Astrocyte (in vitro differentiated cells and primary cell): ENCODE results near the gene NLRP14. TPM values are rescaled to one million over a fixed set of nuclear protein-coding genes. Genes with fewer than 3 reads are reported as not detected.

ENCODE experiments used
- DNase-seq: peaks from one replicate; pipeline ENCODE4 v3.0.0-alpha.2; 2010; ENCODE audit warnings: low read depth
- FAIRE-seq: peaks from 2 replicates; lab custom pipeline; 2011; peaks lifted over from hg19 to GRCh38; lab: Jason Lieb, UNC
- H2AFZ ChIP-seq: 2 replicates; pipeline ENCODE4 v1.6.0; 2012; ENCODE audit warnings: low read depth, low read length, inconsistent platforms
- H3K27ac ChIP-seq: 2 replicates; pipeline ENCODE4 v1.5.1; 2011; ENCODE audit warnings: low read depth, low read length, inconsistent platforms
- H3K27me3 ChIP-seq: 2 replicates; pipeline ENCODE4 v1.6.0; 2011; ENCODE audit warnings: low read length, inconsistent platforms; ENCODE audit not compliant: insufficient read depth
- H3K36me3 ChIP-seq: 2 replicates; pipeline ENCODE4 v1.5.1; 2011; ENCODE audit warnings: low read length, inconsistent platforms; ENCODE audit not compliant: insufficient read depth
- H3K4me1 ChIP-seq: 2 replicates; pipeline ENCODE4 v1.5.1; 2011; ENCODE audit warnings: low read length, inconsistent platforms; ENCODE audit not compliant: insufficient read depth
- H3K4me2 ChIP-seq: 2 replicates; pipeline ENCODE4 v1.6.0; 2012; ENCODE audit warnings: low read length, inconsistent platforms
- H3K4me3 ChIP-seq: 2 replicates; pipeline ENCODE4 v1.5.1; 2011; ENCODE audit warnings: low read depth, mild to moderate bottlenecking, low read length, inconsistent platforms; ENCODE audit not compliant: insufficient read depth
- H3K79me2 ChIP-seq: 2 replicates; pipeline ENCODE4 v1.6.0; 2012; ENCODE audit warnings: mild to moderate bottlenecking, low read length, inconsistent platforms; ENCODE audit not compliant: insufficient read depth
- H3K9ac ChIP-seq: 2 replicates; pipeline ENCODE4 v1.6.0; 2012; ENCODE audit warnings: mild to moderate bottlenecking, low read length, inconsistent platforms
- H3K9me3 ChIP-seq: 2 replicates; pipeline ENCODE4 v1.5.1; 2012; ENCODE audit warnings: low read depth, mild to moderate bottlenecking, low read length, inconsistent platforms; ENCODE audit not compliant: insufficient read depth
- H4K20me1 ChIP-seq: 2 replicates; pipeline ENCODE4 v1.6.0; 2012; ENCODE audit warnings: low read length, inconsistent platforms; ENCODE audit not compliant: insufficient read depth
- H3K27ac Mint-ChIP-seq: one replicate; pipeline ENCODE4 v1.8.0; 2021; ENCODE audit warnings: mild to moderate bottlenecking, mixed read lengths; ENCODE audit not compliant: unreplicated experiment
- H3K27me3 Mint-ChIP-seq: one replicate; pipeline ENCODE4 v1.8.0; 2021; ENCODE audit warnings: low read depth, mixed read lengths; ENCODE audit not compliant: unreplicated experiment
- H3K36me3 Mint-ChIP-seq: one replicate; pipeline ENCODE4 v1.8.0; 2021; ENCODE audit warnings: low read depth, mixed read lengths; ENCODE audit not compliant: unreplicated experiment
- H3K4me1 Mint-ChIP-seq: one replicate; pipeline ENCODE4 v1.8.0; 2021; ENCODE audit warnings: low read depth, mixed read lengths; ENCODE audit not compliant: unreplicated experiment
- H3K4me3 Mint-ChIP-seq: one replicate; pipeline ENCODE4 v1.8.0; 2021; ENCODE audit warnings: mild to moderate bottlenecking, moderate library complexity, mixed read lengths; ENCODE audit not compliant: unreplicated experiment
- H3K9me3 Mint-ChIP-seq: one replicate; pipeline ENCODE4 v1.8.0; 2021; ENCODE audit warnings: mild to moderate bottlenecking, mixed read lengths; ENCODE audit not compliant: unreplicated experiment
- CTCF ChIP-seq: IDR thresholded peaks from 2 replicates; pipeline ENCODE4 v1.5.1; 2011; ENCODE audit warnings: low read depth, mild to moderate bottlenecking, inconsistent platforms, low read length, moderate library complexity; ENCODE audit not compliant: insufficient read depth
- EZH2 ChIP-seq: IDR thresholded peaks from 2 replicates; pipeline ENCODE4 v1.6.1; 2012; ENCODE audit warnings: mild to moderate bottlenecking, low read length, inconsistent platforms; ENCODE audit not compliant: insufficient read depth
- total RNA-seq: library from RNA; stranded (reverse); gene quantifications from 2 replicates; pipeline ENCODE4 v1.2.1, GENCODE V29; 2021

Gene NLRP14
- total RNA-seq, 1 donor from 2014 or later, result not detected

DNA sequence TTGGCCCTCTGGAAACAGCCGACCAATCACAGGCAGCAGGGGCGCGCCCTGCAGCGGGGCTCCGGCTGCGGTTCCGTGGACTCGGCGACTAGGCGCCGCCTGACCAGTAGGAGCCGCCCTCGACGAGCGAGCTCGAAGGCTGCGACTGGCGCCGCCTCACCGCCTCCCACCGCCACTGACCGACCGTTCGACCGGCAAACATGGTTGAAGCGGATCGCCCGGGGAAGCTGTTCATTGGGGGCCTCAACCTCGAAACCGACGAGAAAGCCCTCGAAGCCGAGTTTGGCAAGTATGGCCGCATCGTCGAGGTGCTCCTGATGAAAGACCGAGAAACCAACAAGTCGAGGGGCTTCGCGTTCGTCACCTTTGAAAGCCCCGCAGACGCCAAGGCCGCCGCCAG is 68.6 kb downstream of the NLRP14 start, which contains the start of gene RBMXL2:
Gene RBMXL2, plus strand, starts transcription at position 78 of the 400 bp plus-strand sequence. Its CDS starts 123 bp downstream, at position 201.
- Mint-ChIP-seq H3K4me1 (no peaks in the 10 kb centered on the region), H3K4me3 (no peak within 1 kb of the TSS), H3K27me3 (peaks cover 5% of the 10 kb centered on the region), H3K27ac (no peak within 1 kb of the TSS), H3K36me3 (no peaks in the 10 kb centered on the region), H3K9me3 (no peaks in the 10 kb centered on the region)
- Histone ChIP-seq H3K4me2 (no peak within 1 kb of the TSS), H4K20me1 (no peaks in the 10 kb centered on the region), H3K27me3 (peaks cover 3% of the 10 kb centered on the region), H3K79me2 (no peaks in the 10 kb centered on the region), H3K4me1 (no peaks in the 10 kb centered on the region), H2AFZ (no peak within 1 kb of the TSS), H3K9me3 (no peaks in the 10 kb centered on the region), H3K9ac (no peak within 1 kb of the TSS), H3K36me3 (no peaks in the 10 kb centered on the region), H3K4me3 (no peak within 1 kb of the TSS), H3K27ac (no peak within 1 kb of the TSS)
- DNase-seq, result no peak
- no peak for TF ChIP-seq EZH2
- no peak for TF ChIP-seq CTCF
- FAIRE-seq, result no peak

- no peak for FAIRE-seq
- Mint-ChIP-seq H3K27ac (no peak overlapping the region), H3K4me1 (no peaks in the 10 kb centered on the region), H3K4me3 (no peak overlapping the region), H3K27me3 (peaks cover 5% of the 10 kb centered on the region), H3K9me3 (no peaks in the 10 kb centered on the region), H3K36me3 (no peaks in the 10 kb centered on the region)
- Histone ChIP-seq H3K27me3 (peaks cover 2% of the 10 kb centered on the region), H3K4me2 (no peak overlapping the region), H3K4me1 (no peaks in the 10 kb centered on the region), H3K27ac (no peak overlapping the region), H3K36me3 (no peaks in the 10 kb centered on the region), H2AFZ (no peak overlapping the region), H3K9ac (no peak overlapping the region), H3K9me3 (no peaks in the 10 kb centered on the region), H4K20me1 (no peaks in the 10 kb centered on the region), H3K4me3 (no peak overlapping the region), H3K79me2 (no peaks in the 10 kb centered on the region)
- DNase-seq, result no peak
- TF ChIP-seq CTCF (no peak), EZH2 (no peak)
Measured at GRCh38 chr11:7089328-7090251, 69.3 kb downstream of the NLRP14 start.
